ENCODE measurements around the gene PTCHD1.

DNA sequence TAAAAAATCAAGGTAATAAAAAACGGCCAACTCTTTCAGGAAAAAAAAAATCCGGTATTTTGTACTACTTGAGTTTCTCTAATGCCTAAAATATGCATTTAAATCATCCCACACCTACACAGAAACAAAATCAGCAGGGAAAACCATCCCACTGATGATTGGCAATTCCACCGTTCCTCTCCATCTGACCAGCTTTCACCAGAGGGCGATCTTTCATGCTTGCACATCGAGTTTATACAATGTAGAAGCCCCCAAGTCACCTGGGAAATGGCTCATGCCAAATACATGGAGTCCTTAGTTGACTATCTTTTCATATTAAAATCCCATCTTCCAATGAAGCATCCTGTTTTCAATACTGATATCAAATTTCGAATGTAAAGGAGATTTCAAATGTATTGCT lies 69.2 kb downstream of the PTCHD1 start:
- TF ChIP-seq, protein P1, sequence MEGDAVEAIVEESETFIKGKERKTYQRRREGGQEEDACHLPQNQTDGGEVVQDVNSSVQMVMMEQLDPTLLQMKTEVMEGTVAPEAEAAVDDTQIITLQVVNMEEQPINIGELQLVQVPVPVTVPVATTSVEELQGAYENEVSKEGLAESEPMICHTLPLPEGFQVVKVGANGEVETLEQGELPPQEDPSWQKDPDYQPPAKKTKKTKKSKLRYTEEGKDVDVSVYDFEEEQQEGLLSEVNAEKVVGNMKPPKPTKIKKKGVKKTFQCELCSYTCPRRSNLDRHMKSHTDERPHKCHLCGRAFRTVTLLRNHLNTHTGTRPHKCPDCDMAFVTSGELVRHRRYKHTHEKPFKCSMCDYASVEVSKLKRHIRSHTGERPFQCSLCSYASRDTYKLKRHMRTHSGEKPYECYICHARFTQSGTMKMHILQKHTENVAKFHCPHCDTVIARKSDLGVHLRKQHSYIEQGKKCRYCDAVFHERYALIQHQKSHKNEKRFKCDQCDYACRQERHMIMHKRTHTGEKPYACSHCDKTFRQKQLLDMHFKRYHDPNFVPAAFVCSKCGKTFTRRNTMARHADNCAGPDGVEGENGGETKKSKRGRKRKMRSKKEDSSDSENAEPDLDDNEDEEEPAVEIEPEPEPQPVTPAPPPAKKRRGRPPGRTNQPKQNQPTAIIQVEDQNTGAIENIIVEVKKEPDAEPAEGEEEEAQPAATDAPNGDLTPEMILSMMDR (IDR thresholded peaks at IDR 0.05; ENCODE audit: low read depth, low read length, missing input control) = no peak
- TF ChIP-seq FOXA2 (IDR thresholded peaks at IDR 0.05) = no peak
- no peak for TF ChIP-seq FOXA1 (IDR thresholded peaks at IDR 0.05)
- TF ChIP-seq RAD21 (IDR thresholded peaks at IDR 0.05) = peak in 1 of 2 donors; percentile 32
- TF ChIP-seq, protein P2, sequence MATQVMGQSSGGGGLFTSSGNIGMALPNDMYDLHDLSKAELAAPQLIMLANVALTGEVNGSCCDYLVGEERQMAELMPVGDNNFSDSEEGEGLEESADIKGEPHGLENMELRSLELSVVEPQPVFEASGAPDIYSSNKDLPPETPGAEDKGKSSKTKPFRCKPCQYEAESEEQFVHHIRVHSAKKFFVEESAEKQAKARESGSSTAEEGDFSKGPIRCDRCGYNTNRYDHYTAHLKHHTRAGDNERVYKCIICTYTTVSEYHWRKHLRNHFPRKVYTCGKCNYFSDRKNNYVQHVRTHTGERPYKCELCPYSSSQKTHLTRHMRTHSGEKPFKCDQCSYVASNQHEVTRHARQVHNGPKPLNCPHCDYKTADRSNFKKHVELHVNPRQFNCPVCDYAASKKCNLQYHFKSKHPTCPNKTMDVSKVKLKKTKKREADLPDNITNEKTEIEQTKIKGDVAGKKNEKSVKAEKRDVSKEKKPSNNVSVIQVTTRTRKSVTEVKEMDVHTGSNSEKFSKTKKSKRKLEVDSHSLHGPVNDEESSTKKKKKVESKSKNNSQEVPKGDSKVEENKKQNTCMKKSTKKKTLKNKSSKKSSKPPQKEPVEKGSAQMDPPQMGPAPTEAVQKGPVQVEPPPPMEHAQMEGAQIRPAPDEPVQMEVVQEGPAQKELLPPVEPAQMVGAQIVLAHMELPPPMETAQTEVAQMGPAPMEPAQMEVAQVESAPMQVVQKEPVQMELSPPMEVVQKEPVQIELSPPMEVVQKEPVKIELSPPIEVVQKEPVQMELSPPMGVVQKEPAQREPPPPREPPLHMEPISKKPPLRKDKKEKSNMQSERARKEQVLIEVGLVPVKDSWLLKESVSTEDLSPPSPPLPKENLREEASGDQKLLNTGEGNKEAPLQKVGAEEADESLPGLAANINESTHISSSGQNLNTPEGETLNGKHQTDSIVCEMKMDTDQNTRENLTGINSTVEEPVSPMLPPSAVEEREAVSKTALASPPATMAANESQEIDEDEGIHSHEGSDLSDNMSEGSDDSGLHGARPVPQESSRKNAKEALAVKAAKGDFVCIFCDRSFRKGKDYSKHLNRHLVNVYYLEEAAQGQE (IDR thresholded peaks at IDR 0.05) = no peak
- TF ChIP-seq, protein P3, sequence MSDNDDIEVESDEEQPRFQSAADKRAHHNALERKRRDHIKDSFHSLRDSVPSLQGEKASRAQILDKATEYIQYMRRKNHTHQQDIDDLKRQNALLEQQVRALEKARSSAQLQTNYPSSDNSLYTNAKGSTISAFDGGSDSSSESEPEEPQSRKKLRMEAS (IDR thresholded peaks at IDR 0.05) = no peak
- TF ChIP-seq, protein P4, sequence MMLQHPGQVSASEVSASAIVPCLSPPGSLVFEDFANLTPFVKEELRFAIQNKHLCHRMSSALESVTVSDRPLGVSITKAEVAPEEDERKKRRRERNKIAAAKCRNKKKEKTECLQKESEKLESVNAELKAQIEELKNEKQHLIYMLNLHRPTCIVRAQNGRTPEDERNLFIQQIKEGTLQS (IDR thresholded peaks at IDR 0.05) = no peak
